Bronchial epithelial cell (primary cell): Measurements from ENCODE around the gene PPARG. TPM values are rescaled to one million over a fixed set of nuclear protein-coding genes. Genes with fewer than 3 reads are reported as not detected.

Source experiments
- DNase-seq: peaks from one replicate; pipeline ENCODE4 v3.0.0-alpha.2; 2010; ENCODE audit warnings: low read depth
- FAIRE-seq: peaks from 2 replicates; lab custom pipeline; 2011; peaks lifted over from hg19 to GRCh38; lab: Jason Lieb, UNC
- H3K27me3 ChIP-seq: 2 replicates; pipeline ENCODE4 v1.5.1; 2011; ENCODE audit warnings: low read length; ENCODE audit not compliant: control insufficient read depth, insufficient read depth
- H3K36me3 ChIP-seq: 2 replicates; pipeline ENCODE4 v1.5.1; 2011; ENCODE audit warnings: low read length; ENCODE audit not compliant: control insufficient read depth, insufficient read depth
- H3K4me3 ChIP-seq: 2 replicates; pipeline ENCODE4 v1.5.1; 2011; ENCODE audit warnings: mild to moderate bottlenecking, low read depth, low read length, control low read depth
- total RNA-seq: library from RNA; depleted of rRNA; stranded (reverse); fragments of >200 nt; gene quantifications from 2 replicates; pipeline ENCODE4 v1.2.1, GENCODE V29; 2014
- TF ChIP-seq, protein P1 (sequence below): IDR thresholded peaks from 2 replicates; pipeline ENCODE4 v1.5.1; 2011; ENCODE audit warnings: mild to moderate bottlenecking, moderate library complexity, low read length, control low read depth, inconsistent platforms; ENCODE audit not compliant: insufficient read depth, severe bottlenecking

Gene PPARG
- total RNA-seq, 1 donor from 2014 or later, result 14.5 TPM

GRCh38 chr3:12327021-12327420 is 38.2 kb downstream of the PPARG start:
- TF ChIP-seq, protein P1, sequence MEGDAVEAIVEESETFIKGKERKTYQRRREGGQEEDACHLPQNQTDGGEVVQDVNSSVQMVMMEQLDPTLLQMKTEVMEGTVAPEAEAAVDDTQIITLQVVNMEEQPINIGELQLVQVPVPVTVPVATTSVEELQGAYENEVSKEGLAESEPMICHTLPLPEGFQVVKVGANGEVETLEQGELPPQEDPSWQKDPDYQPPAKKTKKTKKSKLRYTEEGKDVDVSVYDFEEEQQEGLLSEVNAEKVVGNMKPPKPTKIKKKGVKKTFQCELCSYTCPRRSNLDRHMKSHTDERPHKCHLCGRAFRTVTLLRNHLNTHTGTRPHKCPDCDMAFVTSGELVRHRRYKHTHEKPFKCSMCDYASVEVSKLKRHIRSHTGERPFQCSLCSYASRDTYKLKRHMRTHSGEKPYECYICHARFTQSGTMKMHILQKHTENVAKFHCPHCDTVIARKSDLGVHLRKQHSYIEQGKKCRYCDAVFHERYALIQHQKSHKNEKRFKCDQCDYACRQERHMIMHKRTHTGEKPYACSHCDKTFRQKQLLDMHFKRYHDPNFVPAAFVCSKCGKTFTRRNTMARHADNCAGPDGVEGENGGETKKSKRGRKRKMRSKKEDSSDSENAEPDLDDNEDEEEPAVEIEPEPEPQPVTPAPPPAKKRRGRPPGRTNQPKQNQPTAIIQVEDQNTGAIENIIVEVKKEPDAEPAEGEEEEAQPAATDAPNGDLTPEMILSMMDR, result no peak
- no peaks in the 10 kb centered on the region for H3K27me3 ChIP-seq
- H3K4me3 ChIP-seq, result no peak overlapping the region
- DNase-seq (no peak), FAIRE-seq (no peak)
- no peaks in the 10 kb centered on the region for H3K36me3 ChIP-seq

DNA sequence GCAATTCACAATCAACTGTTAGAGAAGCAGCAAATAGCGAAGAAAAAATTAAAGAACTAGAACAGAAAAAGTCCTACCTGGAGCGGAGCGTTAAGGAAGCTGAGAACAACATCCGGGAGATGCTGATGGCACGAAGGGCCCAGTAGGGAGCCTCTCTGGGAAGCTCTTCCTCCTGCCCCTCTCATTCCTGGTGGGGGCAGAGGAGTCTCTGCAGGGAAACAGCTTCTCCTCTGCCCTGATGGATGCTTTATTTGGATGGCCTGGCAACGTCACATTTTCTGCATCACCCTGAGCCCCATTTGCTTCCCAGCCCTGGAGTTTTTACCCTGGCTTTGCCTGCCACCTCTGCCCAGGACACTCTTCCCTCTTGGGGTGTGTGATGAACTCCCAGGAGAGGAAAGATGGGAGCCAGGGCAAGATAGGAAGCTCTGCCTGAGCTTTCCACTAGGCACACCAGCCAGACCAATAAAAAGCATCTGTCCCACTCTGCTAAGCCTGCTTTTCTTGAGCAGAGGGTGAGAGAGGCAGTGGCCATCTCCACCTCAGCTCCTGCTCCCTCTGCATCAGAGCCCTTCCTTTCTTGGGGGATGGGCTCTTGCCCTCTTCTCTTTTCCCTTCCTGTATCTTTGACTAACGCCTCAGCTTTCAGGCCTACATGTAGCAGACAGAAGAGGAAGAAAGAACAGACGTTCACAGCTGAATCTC is 39.4 kb downstream of the PPARG start:
- DNase-seq, result no peak
- TF ChIP-seq, protein P1, result no peak
- no peak for FAIRE-seq
- Histone ChIP-seq H3K4me3 (no peak overlapping the region), H3K36me3 (no peaks in the 10 kb centered on the region), H3K27me3 (no peaks in the 10 kb centered on the region)

DNA sequence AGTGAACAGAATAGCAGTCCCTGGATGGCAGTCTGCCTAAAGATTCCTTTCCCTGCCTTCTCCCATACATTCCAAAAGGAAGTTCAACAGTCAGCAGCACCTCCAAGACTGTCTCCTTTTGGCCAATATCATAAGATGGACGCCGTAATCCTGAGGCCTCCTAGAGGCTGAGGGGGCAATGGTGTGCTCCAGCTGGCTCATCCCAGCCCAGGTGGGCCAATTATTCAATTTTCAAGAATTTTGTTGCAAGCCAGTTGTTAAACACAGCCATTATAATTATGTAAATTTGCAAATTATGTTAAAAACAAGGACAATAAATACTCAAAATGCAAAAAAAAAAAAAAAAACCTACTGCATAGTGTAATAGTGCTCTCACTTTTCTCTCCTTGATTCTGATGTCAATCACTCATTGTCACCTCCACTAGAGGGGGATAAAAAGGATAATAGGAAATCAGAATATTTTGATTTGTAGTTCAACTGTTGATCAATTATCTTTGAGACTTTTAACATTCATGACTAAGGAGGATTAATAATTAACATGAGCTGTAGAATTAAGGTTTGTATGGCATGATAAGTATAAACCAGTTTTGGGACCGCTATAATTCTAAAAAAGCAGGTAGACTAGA is 40.1 kb downstream of the PPARG start:
- Histone ChIP-seq H3K27me3 (no peaks in the 10 kb centered on the region), H3K4me3 (no peak overlapping the region), H3K36me3 (no peaks in the 10 kb centered on the region)
- TF ChIP-seq, protein P1, result no peak
- DNase-seq, result no peak
- no peak for FAIRE-seq

- Histone ChIP-seq H3K27me3 (no peaks in the 10 kb centered on the region), H3K36me3 (no peaks in the 10 kb centered on the region), H3K4me3 (no peak overlapping the region)
- TF ChIP-seq, protein P1, result no peak
- DNase-seq, result no peak
- no peak for FAIRE-seq
Measured at GRCh38 chr3:12334786-12335185, 45.9 kb downstream of the PPARG start.

DNA sequence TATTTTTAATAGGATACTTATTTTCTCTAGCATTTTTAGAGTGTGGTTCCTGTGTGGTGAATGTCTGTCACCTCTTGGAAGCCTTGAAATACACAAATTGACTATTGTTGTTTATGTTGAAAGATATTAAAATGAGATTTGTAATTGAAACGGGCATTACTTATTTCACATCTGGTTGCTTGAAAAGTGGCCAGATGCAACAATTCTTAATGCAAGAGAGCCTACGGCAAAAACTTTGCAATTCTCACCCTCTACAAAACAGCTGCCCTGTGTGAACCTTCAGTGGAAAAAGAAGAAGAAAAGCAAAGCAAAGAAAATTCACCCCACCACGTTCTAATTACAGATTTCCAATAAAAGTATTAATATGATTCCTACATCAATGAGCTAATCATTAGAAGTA is 46.6 kb downstream of the PPARG start:
- FAIRE-seq, result no peak
- TF ChIP-seq, protein P1, result no peak
- H3K27me3 ChIP-seq, result no peaks in the 10 kb centered on the region
- no peak overlapping the region for H3K4me3 ChIP-seq
- no peak for DNase-seq
- no peaks in the 10 kb centered on the region for H3K36me3 ChIP-seq

- no peak for FAIRE-seq
- Histone ChIP-seq H3K36me3 (no peaks in the 10 kb centered on the region), H3K4me3 (no peak overlapping the region), H3K27me3 (no peaks in the 10 kb centered on the region)
- DNase-seq, result no peak
- TF ChIP-seq, protein P1, result no peak
Measured at GRCh38 chr3:12336099-12336498, 47.2 kb downstream of the PPARG start.
